ENCODE results near the gene BARX1.

BARX1 gene

DNA sequence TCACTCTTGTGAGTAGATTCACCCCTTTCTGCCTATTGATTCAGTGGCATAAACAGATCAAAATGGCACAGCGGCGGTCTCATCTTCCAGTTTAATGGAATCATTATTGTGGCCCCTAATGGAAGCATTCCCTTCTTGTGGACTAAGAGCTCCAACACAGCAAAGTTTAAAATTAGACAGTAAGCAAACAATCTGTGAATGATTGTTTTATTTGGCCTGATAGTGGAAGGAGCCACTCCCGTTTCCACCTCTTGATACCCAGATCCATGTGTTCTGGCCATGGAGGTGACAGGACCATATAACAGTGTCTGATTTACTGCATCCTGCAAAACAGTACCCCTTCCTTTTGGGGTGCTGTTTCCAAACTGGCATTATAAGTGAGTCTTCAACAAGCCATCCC is 41.2 kb upstream of the BARX1 start:
- Histone ChIP-seq H4K20me1 (ENCODE audit: insufficient read depth, low read length) (no peaks in the 10 kb centered on the region), H3K4me2 (ENCODE audit: low read length) (no peak overlapping the region), H3F3A (ENCODE audit: insufficient read depth, low read length) (no peaks in the 10 kb centered on the region), H3K9me3 (ENCODE audit: low read length) (no peaks in the 10 kb centered on the region), H3K4me3 (ENCODE audit: low read depth, low read length, poor library complexity, severe bottlenecking) (no peak overlapping the region), H3K9me2 (ENCODE audit: low read depth, low read length) (no peaks in the 10 kb centered on the region), H3K36me3 (ENCODE audit: insufficient read depth, low read length) (no peaks in the 10 kb centered on the region), H3K27me3 (ENCODE audit: insufficient read depth, low read length) (no peaks in the 10 kb centered on the region), H3K79me2 (ENCODE audit: insufficient read depth, low read length) (no peaks in the 10 kb centered on the region), H2AFZ (ENCODE audit: low read length) (no peak overlapping the region), H3K9ac (ENCODE audit: low read length) (no peak overlapping the region), H3K4me1 (ENCODE audit: insufficient read depth, low read length, severe bottlenecking) (no peaks in the 10 kb centered on the region), H3K27ac (ENCODE audit: low read depth, low read length, poor library complexity, severe bottlenecking) (no peak overlapping the region)
- no peak for TF ChIP-seq EZH2 (IDR thresholded peaks at IDR 0.05; ENCODE audit: borderline replicate concordance, low read length)
- TF ChIP-seq, protein P1, sequence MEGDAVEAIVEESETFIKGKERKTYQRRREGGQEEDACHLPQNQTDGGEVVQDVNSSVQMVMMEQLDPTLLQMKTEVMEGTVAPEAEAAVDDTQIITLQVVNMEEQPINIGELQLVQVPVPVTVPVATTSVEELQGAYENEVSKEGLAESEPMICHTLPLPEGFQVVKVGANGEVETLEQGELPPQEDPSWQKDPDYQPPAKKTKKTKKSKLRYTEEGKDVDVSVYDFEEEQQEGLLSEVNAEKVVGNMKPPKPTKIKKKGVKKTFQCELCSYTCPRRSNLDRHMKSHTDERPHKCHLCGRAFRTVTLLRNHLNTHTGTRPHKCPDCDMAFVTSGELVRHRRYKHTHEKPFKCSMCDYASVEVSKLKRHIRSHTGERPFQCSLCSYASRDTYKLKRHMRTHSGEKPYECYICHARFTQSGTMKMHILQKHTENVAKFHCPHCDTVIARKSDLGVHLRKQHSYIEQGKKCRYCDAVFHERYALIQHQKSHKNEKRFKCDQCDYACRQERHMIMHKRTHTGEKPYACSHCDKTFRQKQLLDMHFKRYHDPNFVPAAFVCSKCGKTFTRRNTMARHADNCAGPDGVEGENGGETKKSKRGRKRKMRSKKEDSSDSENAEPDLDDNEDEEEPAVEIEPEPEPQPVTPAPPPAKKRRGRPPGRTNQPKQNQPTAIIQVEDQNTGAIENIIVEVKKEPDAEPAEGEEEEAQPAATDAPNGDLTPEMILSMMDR (IDR thresholded peaks at IDR 0.05; ENCODE audit: low read length): no peak

DNA sequence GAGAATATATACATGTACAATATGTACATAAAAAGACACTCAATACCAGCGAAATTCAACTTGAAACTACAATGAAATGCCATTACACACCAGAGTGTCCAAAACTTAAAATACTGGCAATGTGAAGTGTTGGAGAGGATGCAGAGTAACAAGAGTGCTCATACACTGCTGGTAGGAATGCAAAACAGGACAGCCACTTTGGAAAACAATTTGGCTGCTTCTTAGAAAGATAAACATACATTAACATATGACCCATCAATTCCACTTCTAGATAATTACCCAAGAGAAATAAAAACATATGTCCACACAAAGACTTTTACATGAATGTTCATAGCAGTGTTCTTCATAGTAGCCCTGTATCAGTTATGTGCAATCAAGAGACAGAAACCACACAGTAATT is 39.4 kb upstream of the BARX1 start:
- Histone ChIP-seq H2AFZ (ENCODE audit: low read length) (no peak overlapping the region), H3K9me2 (ENCODE audit: low read depth, low read length) (no peaks in the 10 kb centered on the region), H3K9me3 (ENCODE audit: low read length) (no peaks in the 10 kb centered on the region; the same call in 1 of the 2 replicates), H3K9ac (ENCODE audit: low read length) (no peak overlapping the region), H3K4me3 (ENCODE audit: low read depth, low read length, poor library complexity, severe bottlenecking) (no peak overlapping the region), H3K27ac (ENCODE audit: low read depth, low read length, poor library complexity, severe bottlenecking) (no peak overlapping the region), H3K4me1 (ENCODE audit: insufficient read depth, low read length, severe bottlenecking) (no peaks in the 10 kb centered on the region), H3K27me3 (ENCODE audit: insufficient read depth, low read length) (no peaks in the 10 kb centered on the region), H3K4me2 (ENCODE audit: low read length) (no peak overlapping the region), H3K36me3 (ENCODE audit: insufficient read depth, low read length) (no peaks in the 10 kb centered on the region), H4K20me1 (ENCODE audit: insufficient read depth, low read length) (no peaks in the 10 kb centered on the region), H3K79me2 (ENCODE audit: insufficient read depth, low read length) (no peaks in the 10 kb centered on the region), H3F3A (ENCODE audit: insufficient read depth, low read length) (no peaks in the 10 kb centered on the region)
- TF ChIP-seq EZH2 (IDR thresholded peaks at IDR 0.05; ENCODE audit: borderline replicate concordance, low read length): no peak
- TF ChIP-seq, protein P1 (IDR thresholded peaks at IDR 0.05; ENCODE audit: low read length): no peak

DNA sequence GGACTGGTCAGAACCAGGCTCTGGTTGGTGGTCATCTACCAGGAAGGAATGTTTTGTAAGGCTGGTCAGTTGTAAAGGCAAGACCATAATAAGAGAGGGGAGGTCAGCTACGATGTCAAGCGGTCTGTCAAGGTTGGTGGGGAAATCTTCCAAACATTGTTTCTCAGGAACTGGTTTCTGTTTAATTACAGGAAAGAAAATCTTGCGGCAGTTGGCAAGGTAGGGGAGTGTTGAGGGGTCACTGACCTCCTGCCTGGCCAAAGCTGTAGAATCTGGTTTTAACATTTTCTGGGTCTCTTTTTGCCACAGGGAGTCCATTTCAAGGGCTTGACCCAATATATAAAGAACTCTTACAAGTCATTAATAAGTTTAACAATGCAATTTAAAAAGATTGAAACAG is 39.0 kb upstream of the BARX1 start:
- TF ChIP-seq, protein P1 (IDR thresholded peaks at IDR 0.05; ENCODE audit: low read length): no peak
- no peak for TF ChIP-seq EZH2 (IDR thresholded peaks at IDR 0.05; ENCODE audit: borderline replicate concordance, low read length)

More for the DNA sequence above, 39.0 kb upstream of the BARX1 start:
- no peak overlapping the region for H2AFZ ChIP-seq (ENCODE audit: low read length)
- H3K27me3 ChIP-seq (ENCODE audit: insufficient read depth, low read length): no peaks in the 10 kb centered on the region
- no peaks in the 10 kb centered on the region for H3K9me2 ChIP-seq (ENCODE audit: low read depth, low read length)
- H3K9me3 ChIP-seq (ENCODE audit: low read length): no peaks in the 10 kb centered on the region; the same call in 1 of the 2 replicates
- no peaks in the 10 kb centered on the region for H3K4me1 ChIP-seq (ENCODE audit: insufficient read depth, low read length, severe bottlenecking)
- H3K27ac ChIP-seq (ENCODE audit: low read depth, low read length, poor library complexity, severe bottlenecking): no peak overlapping the region
- H4K20me1 ChIP-seq (ENCODE audit: insufficient read depth, low read length): no peaks in the 10 kb centered on the region
- no peak overlapping the region for H3K9ac ChIP-seq (ENCODE audit: low read length)
- no peak overlapping the region for H3K4me3 ChIP-seq (ENCODE audit: low read depth, low read length, poor library complexity, severe bottlenecking)
- H3K36me3 ChIP-seq (ENCODE audit: insufficient read depth, low read length): no peaks in the 10 kb centered on the region
- no peaks in the 10 kb centered on the region for H3K79me2 ChIP-seq (ENCODE audit: insufficient read depth, low read length)
- no peaks in the 10 kb centered on the region for H3F3A ChIP-seq (ENCODE audit: insufficient read depth, low read length)
- no peak overlapping the region for H3K4me2 ChIP-seq (ENCODE audit: low read length)
